Hematopoietic multipotent progenitor cell treated with erythropoietin and hydrocortisone succinate and interleukin-3 and kit ligand, for 8 days (in vitro differentiated cells): ENCODE data around the gene NR1H3.
"Not testable (repeated sequence)": the region's sequence is repeated elsewhere in the genome, so short reads cannot be mapped to it uniquely, and the experiment has no call there.

Experiments used
- DNase-seq: peaks from one replicate; pipeline ENCODE4 v3.0.0-alpha.2; 2015

Gene NR1H3

DNA sequence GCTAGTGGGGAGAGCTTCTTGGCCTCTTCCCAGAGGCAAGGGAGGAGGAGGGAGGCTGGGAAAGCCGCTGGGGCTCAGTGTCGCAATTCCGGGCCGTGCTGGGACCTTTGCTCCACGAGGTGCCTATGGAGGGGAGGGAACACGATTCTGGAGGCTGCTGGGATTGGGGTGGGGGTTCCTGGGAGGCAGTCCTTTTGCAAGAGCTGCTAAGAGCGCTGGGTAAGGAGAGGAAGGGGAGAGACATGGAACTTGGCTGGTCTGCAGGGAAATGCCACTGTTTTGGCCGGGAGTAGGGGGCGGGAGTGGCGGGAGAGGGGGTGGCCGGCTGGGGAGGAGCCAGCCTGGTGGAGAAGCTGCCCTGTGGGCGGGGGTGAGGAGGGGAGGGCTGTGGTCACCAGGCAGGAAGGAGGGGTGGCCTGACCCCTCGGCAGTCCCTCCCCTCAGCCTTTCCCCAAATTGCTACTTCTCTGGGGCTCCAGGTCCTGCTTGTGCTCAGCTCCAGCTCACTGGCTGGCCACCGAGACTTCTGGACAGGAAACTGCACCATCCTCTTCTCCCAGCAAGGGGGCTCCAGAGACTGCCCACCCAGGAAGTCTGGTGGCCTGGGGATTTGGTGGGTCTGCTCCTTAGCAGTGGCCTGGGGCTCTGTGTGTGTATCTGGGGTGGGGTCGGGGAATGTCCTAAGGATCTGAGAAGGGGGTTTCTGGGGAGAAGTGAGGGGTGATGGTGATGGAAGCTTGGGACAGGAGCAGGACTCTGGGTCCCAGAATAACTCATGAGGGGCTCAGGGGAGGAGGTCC is at the start of gene NR1H3:
Gene NR1H3, plus strand, starts transcription at position 480 of the 800 bp plus-strand sequence. CDS start 1,221 bp downstream, outside the sequence.
- no peak for DNase-seq

DNA sequence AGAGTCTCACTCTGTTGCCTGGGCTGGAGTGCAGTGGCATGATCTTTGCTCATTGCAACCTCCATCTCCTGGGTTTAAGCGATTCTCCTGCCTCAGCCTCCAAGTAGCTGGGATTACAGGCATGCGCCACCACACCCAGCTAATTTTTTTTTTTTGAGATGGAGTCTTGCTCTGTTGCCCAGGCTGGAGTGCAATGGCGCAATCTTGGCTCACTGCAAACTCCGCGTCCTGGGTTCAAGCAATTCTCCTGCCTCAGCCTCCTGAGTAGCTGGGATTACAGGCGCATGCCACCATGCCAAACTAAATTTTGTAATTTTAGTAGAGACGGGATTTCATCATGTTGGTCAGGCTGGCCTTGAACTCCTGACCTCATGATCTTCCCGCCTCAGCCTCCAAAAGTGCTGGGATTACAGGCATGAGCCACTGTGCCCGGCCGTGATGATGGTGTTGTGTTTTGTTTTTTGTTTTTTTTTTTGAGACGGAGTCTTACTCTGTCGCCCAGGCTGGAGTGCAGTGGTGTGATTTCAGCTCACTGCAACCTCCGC is 49.7 kb upstream of the NR1H3 start:
- not testable (repeated sequence) for DNase-seq

DNA sequence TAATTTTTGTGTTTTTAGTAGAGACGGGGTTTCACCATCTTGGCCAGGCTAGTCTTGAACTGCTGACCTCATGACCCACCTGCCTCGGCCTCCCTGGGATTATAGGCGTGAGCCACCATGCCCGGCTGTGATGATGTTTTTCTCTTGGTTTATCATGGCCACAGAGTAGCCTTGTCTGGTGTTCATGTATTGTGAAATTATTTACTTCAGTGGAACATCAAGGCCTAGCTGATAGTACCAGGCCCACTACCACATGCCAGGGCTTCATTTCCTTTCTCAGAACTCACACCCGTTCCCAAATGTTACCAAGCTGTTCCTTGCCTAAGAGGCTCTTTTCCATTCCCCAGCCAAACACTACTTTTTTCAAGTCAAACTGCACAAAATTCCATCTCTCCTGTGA is 49.2 kb upstream of the NR1H3 start:
- no peak for DNase-seq

DNA sequence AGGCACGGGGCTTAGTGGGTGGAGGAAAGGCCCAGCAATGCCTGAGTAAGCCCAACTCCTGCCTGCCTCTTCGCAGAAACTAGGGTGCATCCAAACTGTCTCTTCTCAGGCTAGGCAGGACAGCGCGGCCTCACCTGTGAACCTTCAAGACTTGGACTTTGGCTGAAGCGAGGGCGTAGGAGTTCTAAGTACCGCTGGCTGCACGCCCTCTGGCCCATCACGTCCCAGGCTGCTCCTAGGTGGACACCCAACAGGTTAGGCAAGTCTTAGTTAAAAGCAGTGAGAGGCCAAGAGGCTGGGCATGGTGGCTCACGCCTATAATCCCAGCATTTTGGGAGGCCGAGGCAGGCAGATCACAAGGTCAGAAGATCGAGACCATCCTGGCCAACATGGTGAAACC is 44.9 kb upstream of the NR1H3 start:
- DNase-seq = no peak

DNA sequence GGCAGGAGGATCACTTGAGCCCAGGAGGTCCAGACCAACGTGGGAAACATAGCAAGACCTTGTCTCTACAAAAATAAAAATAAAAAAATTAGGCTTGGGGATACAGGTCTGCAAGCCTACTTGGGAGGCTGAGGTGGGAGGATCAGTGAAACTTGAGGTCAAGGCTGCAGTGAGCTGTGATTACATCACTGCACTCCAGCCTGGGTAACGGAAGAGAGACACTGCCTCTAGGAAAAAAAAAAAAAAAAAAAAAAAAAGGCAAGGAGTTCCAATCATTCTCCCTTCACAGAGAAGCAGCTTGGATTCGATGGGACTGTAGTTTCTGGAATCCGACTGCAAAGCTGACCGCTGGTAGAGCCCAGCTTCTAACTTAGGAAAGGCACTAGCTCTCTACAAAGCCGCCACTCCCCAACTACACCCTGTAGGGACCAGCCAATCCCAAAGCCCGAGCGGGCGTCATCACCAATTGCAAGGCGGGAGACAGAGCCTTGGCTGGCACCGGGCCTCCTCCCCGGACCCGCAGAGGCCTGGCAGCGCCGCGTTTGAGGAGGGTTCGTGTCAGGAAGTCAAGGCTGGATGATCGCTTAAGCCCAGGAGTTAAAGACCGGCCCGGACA is 43.7 kb upstream of the NR1H3 start:
- DNase-seq = peak; percentile 96

DNA sequence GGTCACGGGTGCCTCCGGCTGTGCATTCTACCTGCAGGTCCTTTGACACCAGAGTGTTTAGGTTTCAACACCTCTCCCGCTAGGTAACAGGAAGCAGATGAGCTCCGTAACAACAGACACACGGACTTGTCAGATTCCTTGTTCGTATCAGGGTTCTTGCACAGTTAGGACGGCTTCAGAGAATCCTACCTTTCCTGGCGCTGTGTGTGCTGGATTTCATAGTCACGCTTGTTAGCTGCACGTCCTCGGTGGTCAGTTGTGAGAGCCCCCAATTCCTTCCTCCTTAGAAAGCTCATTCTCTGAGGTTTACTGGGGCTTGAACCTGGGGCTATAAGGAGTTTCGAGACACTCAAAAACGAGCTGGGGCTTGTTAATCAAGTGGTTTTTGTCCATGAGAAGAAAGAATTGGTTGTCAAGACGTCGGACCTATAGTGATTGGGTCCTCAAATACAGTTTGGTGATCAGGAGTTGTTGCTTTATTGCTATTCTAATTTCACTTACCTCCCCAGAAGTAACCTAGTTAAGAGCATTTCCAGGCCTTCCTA is 42.4 kb upstream of the NR1H3 start:
- DNase-seq = no peak

DNA sequence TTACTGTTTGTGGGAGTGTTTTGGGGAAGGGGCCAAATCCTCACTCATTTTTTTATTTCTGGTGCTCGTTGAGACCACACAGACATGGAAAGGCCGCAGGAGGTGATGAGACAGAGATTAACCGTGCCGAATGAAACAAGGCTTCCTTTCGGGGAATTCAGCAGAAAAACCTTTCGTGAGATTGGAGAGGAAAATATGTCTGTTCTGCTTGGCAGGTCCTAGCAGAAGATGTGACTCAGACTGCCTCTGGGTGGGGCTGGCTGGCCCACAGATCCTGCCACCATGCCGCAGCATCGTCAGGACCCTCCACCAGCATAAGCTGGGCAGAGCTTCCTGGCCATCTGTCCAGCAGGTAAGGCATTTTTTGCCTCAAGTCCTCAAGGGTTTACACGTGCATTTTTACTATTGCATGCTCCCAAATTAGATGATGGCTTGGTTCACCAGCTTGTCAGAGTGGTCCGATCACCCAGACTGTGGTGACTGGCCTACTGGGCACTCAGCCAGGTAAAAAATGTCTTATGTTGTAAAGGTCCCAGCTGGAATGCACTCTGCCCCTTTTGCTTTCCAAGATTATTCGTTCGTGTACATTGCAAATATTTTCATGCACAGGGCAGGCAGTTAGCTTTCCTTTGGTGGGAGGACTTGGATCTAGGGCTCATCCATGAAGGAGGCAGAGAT is 41.5 kb upstream of the NR1H3 start:
- peak; percentile 78 for DNase-seq

DNA sequence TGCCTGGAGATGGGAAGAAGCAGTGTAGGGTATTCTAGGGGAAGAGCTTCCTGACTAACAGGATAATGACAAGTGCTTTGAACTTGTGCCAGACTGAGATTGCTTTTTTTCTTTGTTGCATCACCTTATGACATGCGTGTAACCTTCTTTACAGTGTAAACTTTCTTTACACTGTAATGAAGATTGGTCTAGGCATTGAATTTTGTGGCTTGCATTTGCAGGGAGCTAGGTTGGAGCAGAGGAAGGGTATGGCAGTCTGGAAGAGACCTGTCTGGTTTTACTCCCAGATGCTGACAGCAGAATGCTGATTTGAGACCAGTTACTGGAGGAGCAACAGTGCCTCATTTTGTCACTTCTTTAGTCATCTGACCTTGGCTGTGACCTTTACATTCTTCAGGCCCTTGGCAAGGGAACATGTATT is 37.4 kb upstream of the NR1H3 start:
- DNase-seq = no peak

DNA sequence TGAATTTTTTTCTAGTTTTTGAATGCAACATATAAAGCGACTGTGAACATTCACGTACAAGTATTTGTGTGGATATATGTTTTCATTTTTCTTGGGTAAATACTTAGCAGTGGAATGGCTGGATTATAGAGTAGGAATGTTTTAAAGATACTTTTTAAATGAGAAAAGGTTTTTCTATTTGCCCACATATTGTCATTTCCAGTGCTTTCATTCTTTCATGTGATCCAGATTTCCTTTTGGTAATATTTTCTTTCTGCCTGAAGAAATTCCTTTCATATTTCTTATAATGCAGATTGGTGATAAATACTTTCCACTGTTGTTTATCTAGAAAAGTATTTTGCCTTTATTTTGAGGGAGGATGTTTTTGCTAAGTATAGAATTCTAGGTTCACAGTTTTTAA is 35.1 kb upstream of the NR1H3 start:
- no peak for DNase-seq

DNA sequence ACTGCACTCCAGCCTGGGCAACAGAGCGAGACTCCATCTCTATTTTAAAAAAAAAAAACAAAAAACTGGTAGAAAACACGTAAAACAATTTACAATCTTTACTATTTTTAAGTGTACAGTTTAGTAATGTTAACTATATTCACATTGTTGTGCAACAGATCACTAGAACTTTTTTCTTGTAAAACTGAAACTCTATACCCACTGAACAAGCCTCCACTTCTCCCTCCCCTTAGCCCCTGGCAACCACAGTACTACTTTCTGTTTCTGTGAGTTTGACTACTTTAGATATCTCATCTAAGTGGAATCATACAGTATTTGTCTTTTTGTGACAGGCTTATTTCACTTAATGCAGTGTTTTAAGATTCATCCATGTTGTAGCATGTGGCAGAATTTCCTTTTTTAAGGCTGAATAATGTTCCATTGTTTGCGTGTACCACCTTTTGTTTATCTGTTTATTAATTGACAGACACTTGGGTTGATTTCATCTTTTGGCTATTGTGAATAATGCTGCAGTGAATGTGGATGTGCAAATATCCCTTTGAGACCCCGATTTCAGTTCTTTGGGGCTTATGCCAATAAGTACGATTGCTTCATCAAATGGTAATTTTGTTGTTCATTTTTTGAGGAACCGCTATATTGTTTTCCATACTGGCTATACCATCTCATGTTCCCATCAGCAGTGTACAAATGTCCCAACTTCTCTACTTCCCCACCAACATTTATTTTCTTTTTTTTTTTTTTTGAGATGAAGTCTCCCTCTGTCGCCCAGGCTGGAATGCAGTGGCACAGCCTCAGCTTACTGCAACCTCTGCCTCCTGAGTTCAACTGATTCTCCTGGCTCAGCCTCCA is 32.0 kb upstream of the NR1H3 start:
- DNase-seq = no peak

DNA sequence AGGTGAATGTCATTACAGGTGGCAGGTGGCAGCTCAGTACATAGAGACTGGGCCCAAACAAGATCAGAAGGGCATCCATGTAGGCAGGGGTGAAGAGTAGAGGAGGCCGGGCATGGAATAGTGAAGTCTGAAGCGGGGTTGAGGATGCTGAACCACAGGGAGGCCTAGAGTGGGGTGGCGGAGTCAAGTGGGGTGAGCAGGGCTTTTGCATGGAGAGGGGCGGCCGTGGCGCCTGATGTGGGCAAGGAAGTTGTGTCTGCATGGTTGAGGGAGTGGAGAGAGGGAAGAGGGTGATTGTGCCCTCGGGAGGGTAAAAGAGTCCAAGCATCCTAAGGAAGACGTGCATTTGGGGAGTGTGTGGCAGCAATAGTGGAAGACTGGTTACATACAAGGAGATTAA is 28.6 kb upstream of the NR1H3 start:
- DNase-seq = no peak

DNA sequence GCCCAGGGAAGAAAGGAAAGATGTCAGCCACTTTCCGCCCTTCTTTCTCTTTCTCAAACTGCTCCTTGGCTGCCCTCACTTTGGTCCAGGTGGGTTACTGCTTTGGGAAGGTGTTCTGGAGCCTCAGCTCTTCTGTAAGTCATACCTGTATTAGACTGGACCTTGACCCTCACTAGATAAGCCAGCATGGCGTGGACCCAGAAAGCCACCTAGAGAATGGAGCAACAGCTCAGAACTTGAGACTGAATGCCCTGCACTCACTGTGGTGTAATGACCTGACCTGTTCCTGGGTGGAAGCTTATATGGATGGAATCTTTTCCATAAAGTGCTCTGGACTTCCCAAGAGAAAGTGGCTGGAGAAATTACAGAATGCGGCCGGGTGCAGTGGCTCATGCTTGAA is 24.7 kb upstream of the NR1H3 start:
- DNase-seq = no peak

DNA sequence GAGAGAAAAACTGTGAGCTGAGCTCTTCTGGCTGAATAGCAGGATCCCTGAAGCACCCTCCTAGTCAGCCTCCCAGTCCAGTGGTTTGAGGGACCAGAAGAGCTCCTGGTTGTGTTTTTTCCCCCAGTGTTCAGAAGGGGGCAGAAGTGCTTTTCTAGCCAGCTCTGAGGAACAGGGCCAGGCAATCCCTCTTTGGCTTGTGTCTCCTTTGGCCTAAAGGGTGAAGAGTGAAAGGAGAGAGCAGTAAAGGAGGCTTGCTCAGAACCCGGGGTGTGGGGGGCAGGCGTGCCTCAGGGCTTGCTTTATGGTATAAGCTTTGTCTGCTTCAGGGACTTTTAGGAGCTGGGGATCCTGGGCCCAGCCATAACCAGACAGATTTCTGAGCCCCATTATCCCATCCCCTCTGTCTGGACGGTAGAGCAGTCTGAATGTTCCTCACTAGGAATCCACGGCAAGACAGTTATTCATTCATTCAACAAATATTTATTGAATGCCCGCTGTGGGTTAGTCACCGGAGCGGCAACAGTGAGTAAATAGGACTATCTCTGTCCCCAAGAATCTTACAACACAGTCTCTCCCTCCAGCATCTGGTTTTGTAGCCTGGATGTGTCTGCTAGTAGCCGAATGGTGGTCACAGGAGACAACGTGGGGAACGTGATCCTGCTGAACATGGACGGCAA is 23.7 kb upstream of the NR1H3 start:
- peak; percentile 47 for DNase-seq

DNA sequence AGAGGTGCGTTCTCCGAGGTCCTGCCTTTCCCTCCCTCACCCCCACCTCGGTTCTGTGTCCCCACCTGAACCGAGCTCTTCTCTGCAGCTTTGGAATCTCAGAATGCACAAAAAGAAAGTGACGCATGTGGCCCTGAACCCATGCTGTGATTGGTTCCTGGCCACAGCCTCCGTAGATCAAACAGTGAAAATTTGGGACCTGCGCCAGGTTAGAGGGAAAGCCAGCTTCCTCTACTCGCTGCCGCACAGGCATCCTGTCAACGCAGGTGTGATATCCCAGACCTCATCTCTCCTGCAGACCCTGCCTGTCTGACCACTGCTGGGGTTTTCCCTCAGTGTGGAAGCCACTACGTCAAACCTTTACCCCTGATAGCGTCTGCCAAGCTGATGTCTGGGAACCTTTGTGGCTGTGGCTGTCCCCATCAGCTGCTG is 23.1 kb upstream of the NR1H3 start:
- no peak for DNase-seq

DNA sequence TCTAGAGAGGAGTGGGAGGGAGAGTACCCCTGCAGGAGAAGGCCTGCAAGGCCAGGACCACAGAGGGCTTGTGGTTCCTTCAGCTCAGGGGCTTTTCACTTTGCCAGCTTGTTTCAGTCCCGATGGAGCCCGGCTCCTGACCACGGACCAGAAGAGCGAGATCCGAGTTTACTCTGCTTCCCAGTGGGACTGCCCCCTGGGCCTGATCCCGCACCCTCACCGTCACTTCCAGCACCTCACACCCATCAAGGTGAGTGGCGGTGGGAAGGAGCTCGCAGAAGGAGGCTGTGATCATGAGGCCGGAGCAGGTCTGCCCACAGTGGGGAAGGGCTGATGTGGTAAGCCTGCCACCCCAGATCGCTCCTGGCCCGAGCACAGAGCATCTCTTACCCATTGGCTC is 22.6 kb upstream of the NR1H3 start:
- no peak for DNase-seq

DNA sequence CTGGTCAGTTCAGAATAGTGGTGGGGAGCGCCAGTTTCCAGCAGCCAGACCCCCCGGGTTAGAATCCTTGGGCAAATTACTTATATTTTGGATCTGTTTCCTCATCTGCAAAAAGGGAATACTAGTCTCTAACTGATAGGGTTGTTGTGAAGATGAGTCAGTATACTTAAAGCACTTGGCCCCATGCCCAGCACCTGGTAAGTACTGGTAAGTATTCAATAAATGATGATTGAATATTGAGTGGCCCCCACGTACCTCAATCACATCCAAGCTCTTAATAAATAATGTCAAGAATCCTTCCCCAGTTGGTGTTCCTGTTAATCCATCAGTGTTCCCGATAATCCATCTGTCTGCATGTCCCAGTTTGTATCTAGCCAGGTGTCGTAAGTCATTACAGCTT is 21.3 kb upstream of the NR1H3 start:
- peak; percentile 54 for DNase-seq

DNA sequence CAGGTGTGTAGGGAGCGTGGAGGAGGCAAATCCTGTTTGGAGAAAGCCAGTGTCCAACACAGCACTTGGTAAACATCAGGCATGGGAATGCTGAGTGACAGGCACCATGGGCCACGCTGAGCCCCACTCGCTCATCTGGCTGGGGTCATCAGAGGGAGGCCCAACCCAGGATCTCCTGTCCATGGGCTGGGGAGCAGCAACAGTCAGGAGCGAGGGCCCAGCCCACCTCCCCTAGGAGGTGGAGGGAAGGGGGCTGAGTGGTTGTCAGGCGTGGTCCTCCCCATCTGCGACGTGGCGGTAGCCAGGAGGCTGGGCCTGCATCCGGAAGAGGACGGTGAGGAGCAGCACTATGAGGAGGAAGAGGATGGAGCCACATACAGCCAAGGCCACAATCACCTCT is 17.9 kb upstream of the NR1H3 start:
- DNase-seq = no peak

DNA sequence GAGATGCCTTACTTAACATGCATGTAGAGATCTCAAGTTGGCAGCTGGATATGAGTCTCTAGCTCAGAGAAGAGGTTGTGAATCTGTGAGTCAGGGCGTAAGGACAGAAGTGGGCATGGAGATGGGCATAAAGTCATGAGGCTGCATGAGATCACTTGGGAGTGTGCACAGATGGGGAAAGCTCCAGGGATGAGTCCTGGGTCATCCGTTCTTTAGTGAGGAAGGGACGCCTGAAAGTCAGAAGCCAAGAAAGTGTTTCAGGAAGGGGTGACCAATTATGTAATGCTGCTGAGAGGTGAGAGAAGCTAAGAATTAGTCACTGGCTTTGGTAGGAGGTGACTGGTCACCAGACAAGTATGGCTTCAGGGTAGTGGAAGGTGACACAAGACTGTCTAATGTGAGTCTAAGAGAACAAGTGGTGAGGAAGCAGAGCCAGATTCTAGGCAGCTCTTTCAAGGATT is 15.9 kb upstream of the NR1H3 start:
- no peak for DNase-seq

DNA sequence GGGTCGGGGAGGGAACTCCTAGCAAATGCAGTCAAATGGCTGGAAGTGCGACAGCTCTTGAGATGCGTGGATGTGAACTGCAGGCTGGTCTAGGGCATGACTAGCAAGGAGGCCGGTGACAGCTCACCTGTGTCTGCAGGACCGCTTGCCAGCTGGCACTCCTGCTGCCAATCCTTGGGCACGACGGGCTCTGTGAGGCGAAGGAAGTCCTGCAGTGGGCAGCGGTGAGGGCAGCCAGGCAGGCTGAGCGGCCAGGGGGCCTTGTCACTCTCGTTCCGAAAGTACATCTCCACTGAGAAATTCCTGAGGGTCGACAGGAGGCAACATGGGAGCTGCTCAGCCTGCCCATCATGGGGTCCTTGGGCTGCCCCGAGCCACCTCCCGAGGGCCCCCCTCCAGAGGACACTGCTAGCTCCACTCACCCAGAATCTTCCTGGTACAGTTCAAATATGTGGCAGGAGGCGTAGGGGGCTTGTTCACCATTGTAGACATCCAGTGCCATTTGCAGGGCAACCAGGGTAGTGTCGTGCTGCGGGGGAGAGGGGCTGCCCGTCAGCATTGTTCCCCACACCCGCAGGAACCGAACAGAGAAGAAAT is 15.1 kb upstream of the NR1H3 start:
- DNase-seq = no peak

DNA sequence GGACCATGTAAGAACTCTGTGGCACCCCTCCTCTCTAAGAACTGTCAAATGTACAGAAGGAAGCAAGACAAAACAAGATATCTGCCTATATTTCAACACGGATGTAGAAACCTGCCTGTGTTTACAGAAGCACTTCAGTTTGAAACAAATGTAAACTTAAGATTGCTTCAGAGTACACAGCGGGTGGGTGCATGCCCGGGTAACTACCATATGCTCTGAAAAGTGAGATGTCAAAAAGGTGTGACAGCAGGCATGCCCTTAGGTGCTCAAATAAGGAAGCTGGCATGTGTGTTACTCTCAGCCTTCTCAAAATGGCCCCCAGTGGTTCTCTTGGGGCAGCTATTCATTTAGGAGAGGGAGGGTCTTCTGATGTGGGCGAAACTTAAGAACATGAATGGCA is 14.3 kb upstream of the NR1H3 start:
- DNase-seq = no peak
